Smooth muscle cell (in vitro differentiated cells): ENCODE measurements around the gene HTR4. TPM values are rescaled to one million over a fixed set of nuclear protein-coding genes. Genes with fewer than 3 reads are reported as not detected.

Source experiments
- DNase-seq: peaks from one replicate; lab custom pipeline; 2025; ENCODE audit not compliant: unreplicated experiment; lab: John Stamatoyannopoulos, UW
- H2AFZ ChIP-seq: fragments of 200-600 bp; sonication (generic); 2 replicates; pipeline ENCODE4 v1.6.0; 2016; ENCODE audit warnings: antibody characterized with exemption, low read depth, mild to moderate bottlenecking
- H3F3A ChIP-seq: fragments of 200-600 bp; sonication (generic); 2 replicates; pipeline ENCODE4 v1.6.0; 2017; ENCODE audit warnings: antibody characterized with exemption, low read depth
- H3K27ac ChIP-seq: fragments of 200-600 bp; sonication (generic); 2 replicates; pipeline ENCODE4 v1.5.1; 2016; ENCODE audit warnings: low read depth, mild to moderate bottlenecking
- H3K27me3 ChIP-seq: fragments of 200-600 bp; sonication (generic); 2 replicates; pipeline ENCODE4 v1.6.1; 2016; ENCODE audit warnings: low read depth, mild to moderate bottlenecking
- H3K36me3 ChIP-seq: fragments of 200-600 bp; sonication (generic); 2 replicates; pipeline ENCODE4 v1.5.1; 2016; ENCODE audit warnings: low read depth
- H3K4me1 ChIP-seq: fragments of 200-600 bp; sonication (generic); 2 replicates; pipeline ENCODE4 v1.5.1; 2016; ENCODE audit warnings: low read depth
- H3K4me2 ChIP-seq: fragments of 200-600 bp; sonication (generic); 2 replicates; pipeline ENCODE4 v1.6.0; 2016; ENCODE audit warnings: mild to moderate bottlenecking
- H3K4me3 ChIP-seq: fragments of 200-600 bp; sonication (generic); 2 replicates; pipeline ENCODE4 v1.5.1; 2016; ENCODE audit warnings: mild to moderate bottlenecking
- H3K79me2 ChIP-seq: fragments of 200-600 bp; sonication (generic); 2 replicates; pipeline ENCODE4 v1.6.0; 2016; ENCODE audit warnings: low read depth, mild to moderate bottlenecking
- H3K9ac ChIP-seq: fragments of 200-600 bp; sonication (generic); 2 replicates; pipeline ENCODE4 v1.6.0; 2016; ENCODE audit warnings: low read depth
- H3K9me3 ChIP-seq: fragments of 200-600 bp; sonication (generic); replicated peaks from 2 replicates; pipeline ENCODE4 v1.5.1; 2016; ENCODE audit warnings: low read depth
- H4K20me1 ChIP-seq: fragments of 200-600 bp; sonication (generic); 2 replicates; pipeline ENCODE4 v1.6.0; 2016; ENCODE audit warnings: low read depth
- CTCF ChIP-seq: fragments of 200-600 bp; sonication (generic); IDR thresholded peaks from 2 replicates; pipeline ENCODE4 v1.5.1; 2017; ENCODE audit warnings: borderline replicate concordance, mild to moderate bottlenecking, antibody characterized with exemption; ENCODE audit not compliant: insufficient read depth, poor library complexity, severe bottlenecking
- WGBS: methylation state at CpG from one replicate; pipeline ENCODE4 v1.1.7; 2016; ENCODE audit warnings: low lambda C conversion rate; 5-methylcytosine and 5-hydroxymethylcytosine counted together
- polyA plus RNA-seq: library from polyadenylated mRNA; unstranded; fragments of >200 nt; fragmentation: Nextera tagmentation; extraction: Ambion mirVana; gene quantifications from 2 replicates; pipeline ENCODE4 v1.2.1, GENCODE V29; 2016
- total RNA-seq: library from RNA; depleted of rRNA; stranded (reverse); fragments of >200 nt; gene quantifications from 2 replicates; pipeline ENCODE4 v1.2.3, GENCODE V29; 2014

Gene HTR4
- total and polyA plus RNA-seq, 2 experiments from 2014 or later: 0.09 TPM; not detected in 1

- Histone ChIP-seq H3K9me3 (no peaks in the 10 kb centered on the region), H3K4me1 (peaks cover 6% of the 10 kb centered on the region), H3K4me3 (no peak overlapping the region), H3K79me2 (no peaks in the 10 kb centered on the region), H3F3A (peaks cover 3% of the 10 kb centered on the region), H2AFZ (no peak overlapping the region), H4K20me1 (no peaks in the 10 kb centered on the region), H3K27ac (no peak overlapping the region), H3K9ac (no peak overlapping the region), H3K27me3 (no peaks in the 10 kb centered on the region), H3K4me2 (peak overlapping the region; percentile 40), H3K36me3 (no peaks in the 10 kb centered on the region)
- TF ChIP-seq CTCF: no peak
- DNase-seq: no peak
- WGBS: 89% methylated on average over 3 of the region's 3 CpGs
Measured at GRCh38 chr5:148620091-148620490, 34.2 kb downstream of the HTR4 start.

GRCh38 chr5:148619484-148619883, 34.8 kb downstream of the HTR4 start:
- no peaks in the 10 kb centered on the region for H3K79me2 ChIP-seq
- 38% methylated on average over 3 of the region's 3 CpGs for WGBS
- TF ChIP-seq CTCF: no peak
- peak overlapping the region; percentile 68 for H2AFZ ChIP-seq
- H3K4me3 ChIP-seq: no peak overlapping the region
- no peak for DNase-seq
- no peaks in the 10 kb centered on the region for H3K9me3 ChIP-seq
- peak overlapping the region; percentile 40 for H3K4me2 ChIP-seq
- peaks cover 3% of the 10 kb centered on the region for H3F3A ChIP-seq
- H3K27ac ChIP-seq: no peak overlapping the region
- H3K4me1 ChIP-seq: peaks cover 6% of the 10 kb centered on the region
- no peaks in the 10 kb centered on the region for H3K27me3 ChIP-seq
- H3K36me3 ChIP-seq: no peaks in the 10 kb centered on the region
- no peak overlapping the region for H3K9ac ChIP-seq
- H4K20me1 ChIP-seq: no peaks in the 10 kb centered on the region

- H3K36me3 ChIP-seq: no peaks in the 10 kb centered on the region
- DNase-seq: no peak
- no peak overlapping the region for H3K4me3 ChIP-seq
- H3K79me2 ChIP-seq: no peaks in the 10 kb centered on the region
- no peaks in the 10 kb centered on the region for H3K27me3 ChIP-seq
- H3K9me3 ChIP-seq: no peaks in the 10 kb centered on the region
- no peak overlapping the region for H2AFZ ChIP-seq
- TF ChIP-seq CTCF: no peak
- H4K20me1 ChIP-seq: no peaks in the 10 kb centered on the region
- 61% methylated on average over 4 of the region's 4 CpGs for WGBS
- no peak overlapping the region for H3K4me2 ChIP-seq
- no peak overlapping the region for H3K9ac ChIP-seq
- peaks cover 6% of the 10 kb centered on the region for H3K4me1 ChIP-seq
- H3F3A ChIP-seq: peaks cover 3% of the 10 kb centered on the region
- H3K27ac ChIP-seq: no peak overlapping the region
Measured at GRCh38 chr5:148615644-148616275, 38.6 kb downstream of the HTR4 start.

- Histone ChIP-seq H4K20me1 (no peaks in the 10 kb centered on the region), H3K36me3 (no peaks in the 10 kb centered on the region), H3K27ac (no peak overlapping the region), H3K4me3 (no peak overlapping the region), H3K79me2 (no peaks in the 10 kb centered on the region), H3K9ac (no peak overlapping the region), H3F3A (no peaks in the 10 kb centered on the region), H3K4me1 (no peaks in the 10 kb centered on the region), H3K4me2 (no peak overlapping the region), H2AFZ (no peak overlapping the region), H3K27me3 (no peaks in the 10 kb centered on the region), H3K9me3 (no peaks in the 10 kb centered on the region)
- TF ChIP-seq CTCF: no peak
- no peak for DNase-seq
Measured at GRCh38 chr5:148607406-148607805, 46.9 kb downstream of the HTR4 start.
